Glutamatergic neuron (in vitro differentiated cells): Measurements from ENCODE around the gene MARCO. TPM values are rescaled to one million over a fixed set of nuclear protein-coding genes. Genes with fewer than 3 reads are reported as not detected.

Source experiments
- DNase-seq: peaks from one replicate; pipeline ENCODE4 v3.0.0; 2022
- H3K27ac Mint-ChIP-seq: one replicate; pipeline ENCODE4 v1.8.0; 2020; ENCODE audit warnings: mild to moderate bottlenecking, mixed read lengths, inconsistent platforms; ENCODE audit not compliant: unreplicated experiment
- H3K27me3 Mint-ChIP-seq: one replicate; pipeline ENCODE4 v1.8.0; 2020; ENCODE audit warnings: mild to moderate bottlenecking, moderate library complexity, mixed read lengths, inconsistent platforms; ENCODE audit not compliant: unreplicated experiment
- H3K36me3 Mint-ChIP-seq: one replicate; pipeline ENCODE4 v1.8.0; 2020; ENCODE audit warnings: mild to moderate bottlenecking, mixed read lengths, inconsistent platforms; ENCODE audit not compliant: unreplicated experiment
- H3K4me1 Mint-ChIP-seq: one replicate; pipeline ENCODE4 v1.8.0; 2020; ENCODE audit warnings: mild to moderate bottlenecking, low read depth, mixed read lengths, inconsistent platforms; ENCODE audit not compliant: unreplicated experiment
- H3K4me3 Mint-ChIP-seq: one replicate; pipeline ENCODE4 v1.8.0; 2020; ENCODE audit warnings: mild to moderate bottlenecking, mixed read lengths, inconsistent platforms; ENCODE audit not compliant: unreplicated experiment
- H3K9me3 Mint-ChIP-seq: one replicate; pipeline ENCODE4 v1.8.0; 2020; ENCODE audit warnings: mild to moderate bottlenecking, moderate library complexity, mixed read lengths, inconsistent platforms; ENCODE audit not compliant: unreplicated experiment
- CTCF ChIP-seq: fragments of 200-600 bp; sonication (generic); IDR thresholded peaks from one replicate; pipeline ENCODE4 v1.5.0; 2021; ENCODE audit not compliant: partially characterized antibody, unreplicated experiment
- total RNA-seq: library from RNA; stranded (reverse); fragmentation: NEBNext Ultra II Directional; extraction: Animal tissue kit (Norgen Biotek cat#: 25700); gene quantifications from one replicate; pipeline ENCODE4 v1.2.1, GENCODE V29; 2021; ENCODE audit not compliant: unreplicated experiment

The MARCO gene
- total RNA-seq, 1 donor from 2014 or later: not detected

GRCh38 chr2:118978064-118978463 lies 36.1 kb downstream of the MARCO start:
- Mint-ChIP-seq H3K4me1 (no peaks in the 10 kb centered on the region), H3K36me3 (peaks cover 4% of the 10 kb centered on the region), H3K27ac (no peak overlapping the region), H3K4me3 (no peak overlapping the region), H3K9me3 (peaks cover 7% of the 10 kb centered on the region), H3K27me3 (peaks cover 6% of the 10 kb centered on the region)
- no peak for DNase-seq
- no peak for TF ChIP-seq CTCF

DNA sequence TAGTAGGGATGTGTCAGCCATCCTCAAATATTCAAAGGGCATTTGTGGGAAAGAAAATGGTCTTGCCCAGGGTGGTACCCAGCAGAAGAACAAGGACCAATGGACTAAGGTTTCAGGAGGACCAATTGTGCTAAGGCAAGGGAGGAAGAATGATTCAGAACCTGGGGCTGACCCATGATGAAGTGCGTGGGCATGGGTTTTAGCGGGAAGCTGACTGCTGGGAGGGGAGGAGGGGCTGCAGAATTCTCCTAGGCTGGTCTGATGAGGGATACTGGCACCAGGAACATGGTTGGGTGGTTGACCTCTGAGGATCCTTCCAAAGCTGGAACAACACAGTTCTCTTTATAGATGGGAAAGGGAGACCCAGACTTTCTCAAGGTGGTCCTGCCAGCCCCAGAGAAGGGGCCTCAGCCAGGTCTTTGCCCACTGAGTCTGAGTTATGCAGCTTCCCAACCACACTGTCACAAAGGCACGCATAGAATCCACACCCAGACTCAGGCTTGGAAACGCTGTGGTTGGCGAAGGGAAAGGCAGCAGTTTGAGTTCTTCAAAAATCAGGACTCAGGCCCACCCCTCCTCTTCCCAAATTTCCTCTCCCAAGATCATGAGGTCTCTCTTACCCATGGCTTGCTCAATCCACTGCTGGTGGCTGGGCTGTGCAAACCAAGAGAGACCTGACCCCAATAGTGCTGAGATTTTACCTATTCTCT lies 37.3 kb downstream of the MARCO start:
- Mint-ChIP-seq H3K27me3 (peaks cover 6% of the 10 kb centered on the region), H3K4me3 (no peak overlapping the region), H3K36me3 (peaks cover 4% of the 10 kb centered on the region), H3K4me1 (no peaks in the 10 kb centered on the region), H3K27ac (no peak overlapping the region), H3K9me3 (peaks cover 7% of the 10 kb centered on the region)
- no peak for TF ChIP-seq CTCF
- DNase-seq: no peak

- H3K9me3 Mint-ChIP-seq: peaks cover 7% of the 10 kb centered on the region
- peaks cover 6% of the 10 kb centered on the region for H3K27me3 Mint-ChIP-seq
- no peak overlapping the region for H3K27ac Mint-ChIP-seq
- no peaks in the 10 kb centered on the region for H3K4me1 Mint-ChIP-seq
- peaks cover 4% of the 10 kb centered on the region for H3K36me3 Mint-ChIP-seq
- H3K4me3 Mint-ChIP-seq: no peak overlapping the region
- no peak for DNase-seq
- no peak for TF ChIP-seq CTCF
Measured at GRCh38 chr2:118980022-118980421, 38.0 kb downstream of the MARCO start.

- no peak overlapping the region for H3K4me3 Mint-ChIP-seq
- TF ChIP-seq CTCF: no peak
- no peaks in the 10 kb centered on the region for H3K4me1 Mint-ChIP-seq
- H3K9me3 Mint-ChIP-seq: peaks cover 7% of the 10 kb centered on the region
- peaks cover 4% of the 10 kb centered on the region for H3K36me3 Mint-ChIP-seq
- DNase-seq: no peak
- no peak overlapping the region for H3K27ac Mint-ChIP-seq
- peaks cover 6% of the 10 kb centered on the region for H3K27me3 Mint-ChIP-seq
Measured at GRCh38 chr2:118980573-118980972, 38.6 kb downstream of the MARCO start.

DNA sequence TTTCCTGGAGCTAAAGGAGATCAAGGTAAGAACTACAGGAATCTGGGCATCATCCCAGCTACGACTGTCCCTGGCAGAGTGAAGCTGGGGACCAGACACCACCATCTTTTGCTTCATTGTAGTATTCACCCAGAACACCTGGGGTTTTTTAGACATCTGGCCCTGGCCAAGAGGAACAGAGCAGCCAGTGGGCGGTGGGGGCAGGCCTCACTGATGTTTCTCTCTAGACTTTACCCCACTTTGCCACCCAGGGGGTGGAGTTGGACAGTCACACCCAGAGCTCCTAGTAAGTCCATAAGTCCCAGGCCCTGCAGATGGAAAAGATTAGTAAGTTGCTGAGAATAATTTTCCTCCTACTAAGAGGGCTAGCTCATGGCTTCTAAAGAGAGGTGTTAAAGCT lies 39.6 kb downstream of the MARCO start:
- H3K9me3 Mint-ChIP-seq: peaks cover 5% of the 10 kb centered on the region
- DNase-seq: no peak
- peaks cover 4% of the 10 kb centered on the region for H3K36me3 Mint-ChIP-seq
- H3K4me3 Mint-ChIP-seq: no peak overlapping the region
- peaks cover 10% of the 10 kb centered on the region for H3K27me3 Mint-ChIP-seq
- H3K4me1 Mint-ChIP-seq: no peaks in the 10 kb centered on the region
- no peak overlapping the region for H3K27ac Mint-ChIP-seq
- TF ChIP-seq CTCF: no peak
